Colonic mucosa (tissue), 4 donors: ENCODE data around the gene PRLR. TPM values are rescaled to one million over a fixed set of nuclear protein-coding genes. Genes with fewer than 3 reads are reported as not detected.

Experiments
- DNase-seq: peaks from one replicate; pipeline ENCODE4 v3.0.0-alpha.2; 2020
- H3K27ac ChIP-seq: fragments of 200-600 bp; one replicate; pipeline ENCODE4 v1.8.0; 2021
- H3K27me3 ChIP-seq: fragments of 200-600 bp; one replicate; pipeline ENCODE4 v1.8.0; 2021
- H3K36me3 ChIP-seq: fragments of 200-600 bp; one replicate; pipeline ENCODE4 v1.8.0; 2021
- H3K4me1 ChIP-seq: fragments of 200-600 bp; one replicate; pipeline ENCODE4 v1.8.0; 2021; ENCODE audit warnings: mild to moderate bottlenecking
- H3K4me3 ChIP-seq: fragments of 200-600 bp; one replicate; pipeline ENCODE4 v1.8.0; 2021
- H3K9ac ChIP-seq, 2 donors: one replicate each; pipeline ENCODE4 v1.7.0; 2013; ENCODE audit warnings: control low read depth in 2 of 2, low read depth in 2 of 2, low read length in 2 of 2
- H3K9me3 ChIP-seq: fragments of 200-600 bp; one replicate; pipeline ENCODE4 v1.8.0; 2021
- CTCF ChIP-seq: fragments of 200-600 bp; IDR thresholded peaks from one replicate; pipeline ENCODE4 v1.8.0; 2022; ENCODE audit warnings: antibody characterized with exemption, mild to moderate bottlenecking
- intact Hi-C: fragments of 100-400 bp; cut with DNase I; formaldehyde crosslinking; loops from one replicate; pipeline ENCODE4 v1.14.1; 2022
- total RNA-seq, 2 donors: library from RNA; stranded (reverse); fragmentation: NEBNext Ultra II Directional in 1 of 2; extraction: Animal tissue kit (Norgen Biotek cat#: 25700) in 1 of 2; gene quantifications; one replicate each; pipeline ENCODE4 v1.2.1, GENCODE V29; 2021
- donor health status: healthy.
- donor health status: DM: no; HTN: no; CAD: no.
- donor health status: DM: no; HTN: no; CAD: no.

Gene PRLR
- total RNA-seq, 2 donors from 2014 or later = 23.7 to 38.6 TPM

- H3K27me3 ChIP-seq = no peaks in the 10 kb centered on the region
- no peak overlapping the region for H3K4me3 ChIP-seq
- H3K4me1 ChIP-seq = no peaks in the 10 kb centered on the region
- no peaks in the 10 kb centered on the region for H3K9me3 ChIP-seq
- intact Hi-C loops = no loop called here
- no peaks in the 10 kb centered on the region for H3K36me3 ChIP-seq
- H3K27ac ChIP-seq = no peak overlapping the region
- DNase-seq = no peak
- TF ChIP-seq CTCF = no peak
- no peak overlapping the region for H3K9ac ChIP-seq
These were observed 77.6 kb downstream of the PRLR start for GRCh38 chr5:35152733-35153132.

DNA sequence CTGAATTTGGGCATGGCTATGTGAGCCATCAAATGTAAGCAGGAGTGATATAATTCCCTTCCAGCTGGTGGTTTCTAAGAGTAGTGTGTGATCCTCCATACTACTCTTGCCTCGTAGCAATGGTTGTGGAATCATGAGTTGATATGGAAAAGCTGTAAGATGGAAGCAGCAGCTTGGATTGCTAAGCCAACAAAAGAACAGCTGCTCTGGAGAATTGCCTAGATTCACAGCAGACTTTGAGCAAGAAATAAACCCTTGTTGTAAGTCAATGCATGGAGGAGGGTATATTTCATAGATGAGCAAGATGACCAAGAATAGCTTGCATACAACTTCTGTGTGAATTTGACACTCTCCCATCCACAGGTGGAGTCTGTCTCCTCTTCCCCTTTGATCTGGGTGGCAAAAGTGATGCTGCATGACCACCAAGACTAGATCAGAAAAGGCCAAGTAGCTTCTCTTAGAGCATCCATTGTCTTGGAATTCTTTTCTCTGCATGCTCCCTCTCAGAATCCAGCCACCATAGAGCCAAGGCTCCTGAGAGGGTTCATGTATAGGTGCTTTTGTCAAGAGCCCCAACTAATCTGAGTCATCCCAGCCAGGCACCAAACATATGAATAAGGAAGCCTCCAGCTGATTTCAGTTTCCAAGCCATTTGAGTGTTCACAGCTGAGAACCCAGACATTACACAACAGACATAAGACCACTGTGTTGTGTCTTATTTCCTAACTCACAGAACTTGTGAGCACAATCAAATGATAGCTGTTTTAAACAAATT is 79.0 kb downstream of the PRLR start:
- no peak for TF ChIP-seq CTCF
- Histone ChIP-seq H3K9me3 (no peaks in the 10 kb centered on the region), H3K27ac (no peak overlapping the region), H3K36me3 (no peaks in the 10 kb centered on the region), H3K9ac (no peak overlapping the region), H3K27me3 (no peaks in the 10 kb centered on the region), H3K4me1 (no peaks in the 10 kb centered on the region), H3K4me3 (no peak overlapping the region)
- intact Hi-C loops = no loop called here
- DNase-seq = no peak

DNA sequence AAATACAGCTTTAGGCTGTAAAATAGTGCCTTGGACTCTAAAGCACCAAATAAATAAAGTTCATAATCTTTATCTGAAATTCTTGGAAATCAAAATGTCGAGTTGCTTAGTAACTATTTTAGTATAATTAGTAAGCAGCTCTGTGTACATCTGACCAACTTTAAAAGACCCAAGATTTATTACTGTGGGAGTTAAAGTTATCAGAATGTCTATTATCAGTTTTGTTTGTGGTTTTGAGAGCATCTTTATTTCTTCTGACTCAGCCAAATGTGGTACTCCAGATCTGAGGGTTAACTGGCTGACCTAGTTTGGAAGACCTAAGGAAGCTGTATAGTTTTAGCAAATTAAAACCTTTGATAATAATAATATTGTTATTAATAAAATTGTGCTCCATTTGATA is 81.2 kb downstream of the PRLR start:
- Histone ChIP-seq H3K9ac (no peak overlapping the region), H3K4me1 (no peaks in the 10 kb centered on the region), H3K9me3 (no peaks in the 10 kb centered on the region), H3K36me3 (no peaks in the 10 kb centered on the region), H3K4me3 (no peak overlapping the region), H3K27me3 (no peaks in the 10 kb centered on the region), H3K27ac (no peak overlapping the region)
- intact Hi-C loops = no loop called here
- TF ChIP-seq CTCF = no peak
- DNase-seq = no peak

GRCh38 chr5:35146406-35146805 is 83.9 kb downstream of the PRLR start:
- Histone ChIP-seq H3K27me3 (no peaks in the 10 kb centered on the region), H3K9me3 (no peaks in the 10 kb centered on the region), H3K27ac (no peak overlapping the region), H3K4me1 (no peaks in the 10 kb centered on the region), H3K36me3 (no peaks in the 10 kb centered on the region), H3K4me3 (no peak overlapping the region), H3K9ac (no peak overlapping the region)
- intact Hi-C loops = no loop called here
- no peak for DNase-seq
- TF ChIP-seq CTCF = no peak

DNA sequence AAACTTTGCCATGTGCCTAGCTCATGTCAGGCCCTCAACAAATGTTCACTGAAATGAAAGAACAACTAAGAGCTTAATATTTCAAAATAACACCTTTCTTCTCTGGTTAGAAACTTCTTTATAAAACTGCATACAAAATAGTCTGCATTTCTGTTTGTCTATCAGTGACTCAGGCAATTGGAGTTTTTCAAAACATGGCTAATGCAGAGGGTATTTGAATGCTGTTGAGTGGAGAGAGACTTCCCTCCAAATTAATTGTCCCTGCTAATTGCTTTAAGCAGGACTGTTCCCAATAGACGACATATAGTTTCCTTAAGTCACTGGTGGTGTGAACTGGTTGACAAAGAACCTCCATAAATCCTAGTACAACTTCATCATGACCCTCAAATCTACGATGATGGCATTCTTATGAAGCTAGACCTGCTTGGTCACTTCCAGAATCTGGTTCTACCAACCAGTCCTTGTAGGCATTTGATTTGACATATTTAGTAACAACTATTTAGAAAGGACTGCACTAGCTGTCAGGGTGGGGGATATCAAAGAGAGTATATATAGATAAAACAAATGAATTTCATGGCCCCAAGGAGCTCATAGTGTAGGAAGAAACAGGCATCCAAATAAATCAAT is 84.5 kb downstream of the PRLR start:
- intact Hi-C loops = no loop called here
- no peaks in the 10 kb centered on the region for H3K9me3 ChIP-seq
- TF ChIP-seq CTCF = no peak
- H3K4me3 ChIP-seq = no peak overlapping the region
- no peak for DNase-seq
- H3K4me1 ChIP-seq = no peaks in the 10 kb centered on the region
- no peak overlapping the region for H3K27ac ChIP-seq
- H3K36me3 ChIP-seq = no peaks in the 10 kb centered on the region
- no peak overlapping the region for H3K9ac ChIP-seq
- H3K27me3 ChIP-seq = no peaks in the 10 kb centered on the region
